Stimulated activated naive CD8-positive, alpha-beta T cell treated with anti-CD3 and anti-CD28 coated beads, Interleukin-15, amount 100 ng/mL, for 72 hours (primary cell): ENCODE measurements around the gene ELP4.
"Not testable (repeated sequence)": the region's sequence is repeated elsewhere in the genome, so short reads cannot be mapped to it uniquely, and the experiment has no call there.

ENCODE experiments used
- ATAC-seq: fragments of 150-1000 bp; cut with Tn5 transposase; 2 replicates; pipeline ENCODE4 v1.10.0; 2021; ENCODE audit warnings: mild to moderate bottlenecking, moderate library complexity
- DNase-seq, 2 donors: peaks; one replicate each; pipeline ENCODE4 v3.0.0; 2021 to 2022
- H3K27ac Mint-ChIP-seq, 2 donors: one replicate each; pipeline ENCODE4 v1.8.0; 2022; ENCODE audit warnings: mild to moderate bottlenecking in 2 of 2, mixed read lengths in 2 of 2, moderate library complexity in 2 of 2
- H3K27me3 Mint-ChIP-seq: one replicate; pipeline ENCODE4 v1.8.0; 2022; ENCODE audit warnings: mixed read lengths
- H3K4me1 Mint-ChIP-seq: one replicate; pipeline ENCODE4 v1.8.0; 2022; ENCODE audit warnings: mild to moderate bottlenecking, mixed read lengths
- H3K4me3 Mint-ChIP-seq, 2 donors: one replicate each; pipeline ENCODE4 v1.8.0; 2022; ENCODE audit warnings: mild to moderate bottlenecking in 2 of 2, mixed read lengths in 2 of 2, moderate library complexity in 1 of 2
- H3K9me3 Mint-ChIP-seq, 2 donors: one replicate each; pipeline ENCODE4 v1.8.0; 2022; ENCODE audit warnings: mixed read lengths in 2 of 2

The ELP4 gene

DNA sequence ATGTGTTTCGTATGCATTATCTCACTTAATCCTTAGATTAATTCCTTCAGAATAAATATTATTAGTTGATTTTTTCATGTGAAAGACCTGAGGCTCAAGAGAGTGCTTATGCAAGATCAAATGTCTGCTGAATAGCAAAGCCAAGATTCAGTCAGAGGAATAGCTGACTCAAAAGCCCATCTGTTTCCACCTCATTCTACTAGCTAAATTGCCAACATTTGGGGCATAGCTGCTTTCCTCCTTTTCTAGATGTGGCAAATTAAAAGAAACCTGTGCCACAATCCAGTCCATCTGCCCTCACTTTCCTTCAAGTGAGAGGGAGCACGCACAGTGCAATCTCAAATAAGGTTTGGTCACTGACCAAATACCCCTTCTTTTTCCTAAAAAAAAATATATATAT is 180.5 kb downstream of the ELP4 start:
- no peak for ATAC-seq
- no peaks in the 10 kb centered on the region for H3K9me3 Mint-ChIP-seq
- no peak overlapping the region for H3K27ac Mint-ChIP-seq
- no peak overlapping the region for H3K4me3 Mint-ChIP-seq
- no peaks in the 10 kb centered on the region for H3K27me3 Mint-ChIP-seq
- DNase-seq, result no peak
- H3K4me1 Mint-ChIP-seq, result peaks cover 10% of the 10 kb centered on the region

DNA sequence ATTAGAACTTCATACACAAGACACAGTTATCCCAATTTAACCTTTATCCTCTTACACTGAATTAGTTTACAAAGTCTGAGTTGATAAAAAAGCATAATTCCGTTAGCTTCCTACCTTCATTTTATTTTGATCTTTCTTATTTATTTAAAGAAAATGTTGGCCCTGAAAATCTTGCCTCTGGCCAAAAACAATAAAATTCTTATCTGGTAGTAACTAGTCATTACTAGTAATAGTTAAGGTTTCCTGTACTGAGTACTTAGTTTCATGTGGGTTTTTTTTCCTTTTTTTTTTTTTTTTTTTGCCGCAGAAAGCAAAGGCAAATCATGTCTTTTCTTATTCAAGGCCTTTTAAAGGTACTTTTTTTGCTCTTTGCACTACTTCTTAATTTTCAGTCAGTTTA is 180.9 kb downstream of the ELP4 start:
- no peak for ATAC-seq
- Mint-ChIP-seq H3K4me1 (peaks cover 10% of the 10 kb centered on the region), H3K27me3 (no peaks in the 10 kb centered on the region), H3K4me3 (no peak overlapping the region), H3K27ac (no peak overlapping the region), H3K9me3 (no peaks in the 10 kb centered on the region)
- no peak for DNase-seq

DNA sequence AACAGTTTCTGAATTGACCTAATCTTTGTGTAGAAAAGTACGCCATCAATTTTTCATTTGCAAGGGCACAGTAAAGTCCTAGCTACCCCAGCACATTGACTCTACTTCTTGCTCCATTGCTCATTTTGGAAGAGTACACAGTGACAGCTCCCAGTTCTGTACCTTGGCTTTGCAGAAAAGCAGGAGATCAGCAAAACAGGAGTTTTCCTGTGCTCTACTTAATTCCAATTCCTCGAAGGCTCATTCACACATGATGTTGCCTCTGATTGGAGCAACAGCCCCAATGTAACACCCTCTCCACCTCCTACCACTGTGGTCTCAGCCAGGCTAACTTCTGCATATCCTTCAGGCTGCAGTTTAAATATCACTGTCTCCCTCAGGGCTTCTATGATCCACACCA is 182.9 kb downstream of the ELP4 start:
- peaks cover 10% of the 10 kb centered on the region for H3K4me1 Mint-ChIP-seq
- H3K27me3 Mint-ChIP-seq, result no peaks in the 10 kb centered on the region
- ATAC-seq (no peak), DNase-seq (no peak)
- no peaks in the 10 kb centered on the region for H3K9me3 Mint-ChIP-seq
- H3K27ac Mint-ChIP-seq, result no peak overlapping the region
- H3K4me3 Mint-ChIP-seq, result no peak overlapping the region

DNA sequence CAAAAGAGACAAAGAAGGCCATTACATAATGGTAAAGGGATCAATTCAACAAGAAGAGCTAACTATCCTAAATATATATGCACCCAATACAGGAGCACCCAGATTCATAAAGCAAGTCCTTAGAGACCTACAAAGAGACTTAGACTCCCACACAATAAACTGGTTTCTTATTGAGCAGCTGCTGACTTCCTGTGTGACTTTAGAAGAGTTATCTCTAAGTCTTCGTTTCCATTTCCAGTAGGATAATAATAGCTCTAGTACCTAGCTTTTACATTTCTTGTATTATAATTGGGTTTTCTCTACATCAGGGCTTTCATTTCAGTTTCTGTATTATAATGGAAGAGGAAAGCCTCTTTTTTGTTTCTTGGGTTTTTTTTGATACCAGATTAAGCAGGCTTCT is 187.5 kb downstream of the ELP4 start:
- ATAC-seq, H3K4me3 Mint-ChIP-seq, DNase-seq, H3K27ac Mint-ChIP-seq, H3K9me3 Mint-ChIP-seq, H3K27me3 Mint-ChIP-seq, H3K4me1 Mint-ChIP-seq: not testable (repeated sequence)

DNA sequence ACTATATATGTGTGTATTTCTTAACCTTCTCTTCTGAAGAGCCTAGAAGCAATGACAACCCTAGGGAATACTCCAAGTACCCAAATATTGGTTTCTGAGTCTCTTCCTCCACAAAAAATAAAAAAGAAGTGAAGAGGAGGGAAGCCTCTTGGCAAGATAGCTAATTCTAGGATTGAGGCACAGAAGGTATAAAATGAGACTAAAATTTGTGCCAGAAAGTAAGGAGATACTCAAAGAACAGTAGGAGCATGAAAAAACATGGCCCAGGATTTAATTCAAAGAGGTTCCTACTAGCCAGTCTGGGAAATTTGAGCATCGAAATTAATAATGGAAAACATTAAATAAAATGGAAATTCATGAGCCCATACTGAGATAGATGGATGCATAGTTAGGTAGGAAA is 189.5 kb downstream of the ELP4 start:
- no peak for ATAC-seq

DNA sequence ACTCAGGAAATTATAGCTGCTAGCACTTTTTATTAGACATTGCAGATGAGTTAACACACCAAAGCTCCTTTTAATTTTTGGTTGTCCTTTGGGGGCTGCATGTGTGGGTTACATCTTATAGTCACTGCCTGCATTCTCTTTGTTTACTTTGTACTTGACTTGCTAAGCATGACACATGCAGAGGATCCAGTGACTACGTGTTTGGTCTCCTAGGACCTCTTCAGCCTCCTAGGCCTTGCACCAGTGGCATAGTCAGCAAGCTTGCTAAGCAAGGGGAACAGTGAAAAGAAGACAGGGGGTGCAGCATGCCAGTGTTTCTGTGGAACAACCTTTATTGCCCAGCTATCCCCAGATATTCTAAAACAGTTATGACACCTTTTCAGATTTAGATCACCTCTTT is 193.4 kb downstream of the ELP4 start:
- no peak overlapping the region for H3K4me3 Mint-ChIP-seq
- H3K4me1 Mint-ChIP-seq, result no peaks in the 10 kb centered on the region
- H3K9me3 Mint-ChIP-seq, result peaks cover 0 to 3% of the 10 kb centered on the region in 2 donors
- DNase-seq, result no peak
- no peak for ATAC-seq
- H3K27ac Mint-ChIP-seq, result no peak overlapping the region
- H3K27me3 Mint-ChIP-seq, result no peaks in the 10 kb centered on the region

More for the DNA sequence above, 189.5 kb downstream of the ELP4 start:
- Mint-ChIP-seq H3K27ac (no peak overlapping the region), H3K4me1 (no peaks in the 10 kb centered on the region), H3K4me3 (no peak overlapping the region), H3K27me3 (no peaks in the 10 kb centered on the region), H3K9me3 (peaks cover 0 to 3% of the 10 kb centered on the region in 2 donors)
- no peak for DNase-seq

DNA sequence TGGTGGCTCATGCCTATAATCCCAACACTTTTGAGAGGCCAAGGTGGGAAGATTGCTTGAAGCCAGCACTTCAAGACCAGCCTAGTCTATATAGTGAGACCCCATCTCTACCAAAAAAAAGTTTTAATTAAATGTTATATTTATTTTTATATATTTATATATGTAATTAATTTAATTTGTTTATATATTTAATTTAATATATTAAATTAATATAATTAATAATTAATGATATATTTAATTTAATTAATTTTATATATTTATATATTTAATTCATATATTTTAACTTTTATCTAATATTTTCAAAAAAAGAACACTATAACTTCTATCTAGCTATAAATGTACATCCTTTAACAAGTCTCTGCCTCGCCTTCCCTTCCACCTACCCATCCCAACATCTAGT is 196.8 kb downstream of the ELP4 start:
- H3K9me3 Mint-ChIP-seq, result no peaks in the 10 kb centered on the region
- no peaks in the 10 kb centered on the region for H3K27me3 Mint-ChIP-seq
- ATAC-seq (no peak), DNase-seq (no peak)
- H3K27ac Mint-ChIP-seq, result no peak overlapping the region
- H3K4me3 Mint-ChIP-seq, result no peak overlapping the region
- H3K4me1 Mint-ChIP-seq, result no peaks in the 10 kb centered on the region

DNA sequence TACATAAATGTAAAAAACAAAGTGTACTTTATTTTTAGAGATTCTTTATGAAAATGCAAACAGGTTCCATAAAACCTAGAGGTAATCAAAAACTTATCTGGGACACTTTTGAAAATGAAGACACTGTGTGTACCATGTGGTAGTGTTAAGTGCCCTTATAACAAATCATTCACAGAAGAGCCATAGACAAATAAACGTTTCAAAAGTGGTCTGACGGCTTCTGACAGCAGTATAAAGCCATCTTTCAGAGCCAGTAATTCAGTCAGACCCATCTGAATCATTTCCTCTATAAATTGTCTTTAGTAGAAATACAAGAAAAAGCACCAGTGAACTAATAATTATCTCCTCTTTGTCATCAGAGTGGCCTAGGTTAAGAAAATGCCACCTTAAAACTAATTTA is 201.6 kb downstream of the ELP4 start:
- no peak overlapping the region for H3K27ac Mint-ChIP-seq
- DNase-seq, result no peak
- no peak overlapping the region for H3K4me3 Mint-ChIP-seq
- no peaks in the 10 kb centered on the region for H3K4me1 Mint-ChIP-seq
- ATAC-seq, result no peak
- H3K27me3 Mint-ChIP-seq, result no peaks in the 10 kb centered on the region
- no peaks in the 10 kb centered on the region for H3K9me3 Mint-ChIP-seq

DNA sequence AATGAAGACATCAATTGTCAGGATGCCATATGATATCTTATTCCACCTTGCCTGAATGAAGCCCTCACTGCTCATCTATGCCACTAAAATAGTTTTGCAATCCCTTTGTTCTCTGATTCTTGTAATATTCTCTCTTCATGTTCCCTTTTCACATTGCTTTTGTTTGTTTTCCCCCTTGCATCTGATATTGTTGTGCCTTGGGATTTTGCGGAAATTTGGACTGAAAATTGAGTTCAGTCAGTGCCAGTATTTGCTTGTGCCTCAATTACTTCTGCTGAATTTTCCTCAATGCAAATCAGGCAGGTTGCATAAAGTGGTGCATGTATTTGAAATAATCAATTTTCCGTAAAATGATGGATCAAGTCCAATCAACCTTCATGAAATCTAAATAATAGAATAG is 203.3 kb downstream of the ELP4 start:
- Mint-ChIP-seq H3K27ac (peak overlapping the region in 1 of 2 donors; percentile 5), H3K27me3 (no peaks in the 10 kb centered on the region)

DNA sequence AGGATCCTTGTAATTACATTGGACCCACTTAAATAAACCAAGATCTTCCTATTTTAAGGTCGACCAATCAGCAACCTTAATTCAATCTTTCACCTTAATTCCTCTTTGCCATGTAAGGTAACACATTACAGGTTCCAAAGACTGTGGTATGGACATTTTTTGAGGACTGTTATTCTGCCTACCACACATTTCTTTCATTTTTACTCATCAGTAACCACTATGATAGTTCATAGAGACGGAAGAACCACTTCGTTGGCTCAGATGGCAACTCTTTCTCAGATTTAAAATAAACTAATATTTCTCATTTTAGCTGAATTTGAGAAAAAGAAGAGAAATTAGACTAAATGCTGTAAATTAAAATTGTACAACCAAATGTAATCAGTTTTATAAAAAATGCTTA is 205.3 kb downstream of the ELP4 start:
- no peaks in the 10 kb centered on the region for H3K9me3 Mint-ChIP-seq
- no peak for DNase-seq
- no peak overlapping the region for H3K27ac Mint-ChIP-seq
- no peak for ATAC-seq
- H3K4me1 Mint-ChIP-seq, result no peaks in the 10 kb centered on the region
- no peak overlapping the region for H3K4me3 Mint-ChIP-seq
- H3K27me3 Mint-ChIP-seq, result no peaks in the 10 kb centered on the region

More for the DNA sequence above, 203.3 kb downstream of the ELP4 start:
- DNase-seq, result no peak
- ATAC-seq, result no peak
- Mint-ChIP-seq H3K4me3 (no peak overlapping the region), H3K4me1 (no peaks in the 10 kb centered on the region), H3K9me3 (no peaks in the 10 kb centered on the region)

DNA sequence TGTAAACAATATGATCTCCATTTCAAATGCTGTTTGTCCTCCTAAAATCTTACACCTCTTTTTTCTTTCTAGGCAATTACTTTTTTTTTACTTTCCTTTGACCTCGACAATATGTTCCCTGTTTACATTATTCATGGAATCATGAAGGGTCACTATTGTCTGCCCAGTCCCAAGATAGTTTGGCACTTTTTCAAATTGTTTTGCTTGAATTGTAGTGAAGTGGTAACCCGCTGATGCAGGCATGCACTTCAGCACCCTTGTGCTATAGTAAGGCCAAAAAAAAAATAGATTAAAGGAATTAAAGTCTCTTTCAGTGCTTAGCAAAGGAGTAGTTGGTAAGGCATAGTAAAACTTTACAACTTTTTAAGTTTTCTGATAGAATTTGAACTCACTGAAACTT is 210.7 kb downstream of the ELP4 start:
- Mint-ChIP-seq H3K4me1 (peaks cover 6% of the 10 kb centered on the region), H3K9me3 (no peaks in the 10 kb centered on the region), H3K4me3 (no peak overlapping the region), H3K27ac (no peak overlapping the region), H3K27me3 (no peaks in the 10 kb centered on the region)
- DNase-seq, result no peak
- no peak for ATAC-seq

DNA sequence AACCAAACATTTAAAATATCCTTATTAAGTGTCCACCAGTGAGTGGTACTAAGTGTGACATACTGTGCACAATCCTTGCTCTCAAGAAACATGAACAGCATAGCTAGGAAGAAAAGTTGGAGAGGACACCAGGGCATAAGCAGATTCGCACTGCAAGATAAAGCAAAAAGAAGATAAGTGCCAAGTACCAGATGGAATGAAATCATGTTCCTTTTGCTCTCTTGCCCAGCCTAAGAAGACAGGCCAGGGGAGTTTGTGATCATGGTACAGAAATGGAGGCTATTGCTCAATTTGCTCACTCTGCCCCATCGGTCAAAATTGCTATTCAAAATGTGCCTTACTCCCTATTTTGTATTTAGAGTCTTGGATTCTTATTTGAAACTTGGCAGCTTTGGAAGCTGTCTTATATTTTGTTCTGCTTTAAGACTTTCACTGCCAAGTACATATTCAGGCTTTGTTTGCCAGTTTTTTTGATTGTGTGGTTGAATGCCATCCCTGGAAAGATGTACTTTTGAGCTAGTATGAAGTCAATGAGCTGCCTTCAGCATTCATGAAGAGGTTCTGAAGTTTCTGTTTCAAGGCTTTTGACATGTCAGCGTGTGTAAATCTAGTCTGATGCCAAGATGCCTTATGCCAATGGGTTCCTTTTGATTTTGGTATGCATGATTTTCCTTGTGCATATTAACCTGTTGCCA is 211.3 kb downstream of the ELP4 start:
- no peak for DNase-seq
- Mint-ChIP-seq H3K27ac (no peak overlapping the region), H3K9me3 (no peaks in the 10 kb centered on the region), H3K4me3 (no peak overlapping the region), H3K27me3 (no peaks in the 10 kb centered on the region), H3K4me1 (peaks cover 6% of the 10 kb centered on the region)
- no peak for ATAC-seq

DNA sequence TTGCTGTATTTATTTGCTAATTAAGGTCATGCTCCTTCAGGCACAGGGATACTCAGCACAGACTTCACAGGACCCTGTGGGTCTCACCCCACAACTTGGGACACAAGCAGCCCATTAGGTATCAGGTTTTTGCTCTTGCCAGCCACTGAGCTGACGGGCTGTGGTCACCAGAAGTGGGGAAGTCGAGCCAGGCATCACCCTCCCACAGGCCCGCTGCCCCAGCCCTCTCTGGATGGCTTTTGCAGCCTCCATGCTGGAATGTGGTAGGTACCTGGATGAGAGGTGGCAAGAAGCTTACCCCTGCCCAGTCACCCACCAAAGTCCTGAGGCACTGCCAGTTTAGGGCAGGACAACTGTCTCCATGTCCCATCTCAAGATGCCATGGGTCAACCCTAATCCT is 213.2 kb downstream of the ELP4 start:
- H3K27ac Mint-ChIP-seq, result no peak overlapping the region
- no peaks in the 10 kb centered on the region for H3K27me3 Mint-ChIP-seq
- DNase-seq, result no peak
- peaks cover 6% of the 10 kb centered on the region for H3K4me1 Mint-ChIP-seq
- no peak overlapping the region for H3K4me3 Mint-ChIP-seq
- no peak for ATAC-seq
- H3K9me3 Mint-ChIP-seq, result no peaks in the 10 kb centered on the region

DNA sequence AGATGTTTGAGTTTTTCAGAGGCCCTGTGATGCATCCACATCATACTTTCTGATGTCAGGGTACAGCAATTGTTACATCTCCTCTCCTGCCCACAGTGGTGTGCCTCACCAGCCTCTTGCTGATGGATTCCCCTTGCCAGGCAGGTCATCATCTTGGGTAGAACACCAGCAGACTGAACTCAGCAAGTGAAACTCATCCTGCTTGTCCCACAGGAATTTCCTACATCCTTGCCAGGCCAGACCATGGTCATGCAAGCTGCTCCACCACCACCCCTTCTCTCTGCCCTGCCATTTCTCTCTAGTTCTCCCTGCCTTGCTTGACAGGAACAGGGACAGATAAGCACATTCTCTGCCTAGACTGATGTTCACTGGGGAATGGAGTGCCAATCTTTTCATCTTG is 215.6 kb downstream of the ELP4 start:
- Mint-ChIP-seq H3K27ac (no peak overlapping the region), H3K27me3 (no peaks in the 10 kb centered on the region), H3K4me1 (peaks cover 6% of the 10 kb centered on the region), H3K9me3 (no peaks in the 10 kb centered on the region), H3K4me3 (no peak overlapping the region)
- no peak for DNase-seq
- ATAC-seq, result no peak

DNA sequence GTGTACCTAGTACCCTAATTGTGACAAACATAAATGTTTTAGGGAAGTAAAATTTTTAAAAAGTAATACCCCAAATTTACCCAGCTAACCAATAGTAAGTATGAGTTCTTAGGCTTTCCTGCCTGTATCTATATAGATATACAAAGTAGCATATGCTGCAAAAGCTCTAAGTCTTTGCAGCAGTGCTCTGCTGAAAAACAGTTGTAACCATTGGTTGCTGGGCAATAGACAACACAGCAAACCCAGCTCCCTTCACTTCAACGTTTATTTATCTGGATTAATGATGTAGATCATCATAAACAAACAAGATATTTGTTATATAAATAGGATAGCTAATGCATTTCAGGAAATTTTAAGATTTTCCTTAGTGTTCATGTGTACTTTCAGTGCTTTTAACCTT is 218.9 kb downstream of the ELP4 start:
- no peak for DNase-seq
- ATAC-seq, result no peak
- peaks cover 12 to 27% of the 10 kb centered on the region in 2 donors for H3K9me3 Mint-ChIP-seq
- no peak overlapping the region for H3K27ac Mint-ChIP-seq
- H3K27me3 Mint-ChIP-seq, result no peaks in the 10 kb centered on the region
- H3K4me1 Mint-ChIP-seq, result no peaks in the 10 kb centered on the region
- no peak overlapping the region for H3K4me3 Mint-ChIP-seq

DNA sequence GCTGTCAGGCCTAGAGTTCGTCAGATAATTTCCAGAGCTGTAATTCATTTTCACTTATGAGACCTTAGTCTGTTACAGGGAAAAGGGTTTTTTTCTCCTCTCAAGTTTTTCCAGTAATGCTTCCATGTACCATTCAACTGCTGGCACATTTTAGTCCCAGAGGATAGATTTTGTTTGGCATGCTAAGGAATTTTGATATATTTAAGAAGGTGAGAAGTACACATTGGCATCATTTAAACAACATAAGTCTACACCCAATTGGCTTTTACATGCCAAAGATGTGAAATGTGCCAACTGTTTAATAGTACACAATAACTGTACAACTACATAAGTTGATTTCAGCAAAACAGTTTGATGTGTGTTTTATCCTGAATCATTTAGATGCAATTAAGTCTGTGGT is 230.6 kb downstream of the ELP4 start:
- Mint-ChIP-seq H3K27ac (no peak overlapping the region), H3K9me3 (peaks cover 18 to 26% of the 10 kb centered on the region in 2 donors)

DNA sequence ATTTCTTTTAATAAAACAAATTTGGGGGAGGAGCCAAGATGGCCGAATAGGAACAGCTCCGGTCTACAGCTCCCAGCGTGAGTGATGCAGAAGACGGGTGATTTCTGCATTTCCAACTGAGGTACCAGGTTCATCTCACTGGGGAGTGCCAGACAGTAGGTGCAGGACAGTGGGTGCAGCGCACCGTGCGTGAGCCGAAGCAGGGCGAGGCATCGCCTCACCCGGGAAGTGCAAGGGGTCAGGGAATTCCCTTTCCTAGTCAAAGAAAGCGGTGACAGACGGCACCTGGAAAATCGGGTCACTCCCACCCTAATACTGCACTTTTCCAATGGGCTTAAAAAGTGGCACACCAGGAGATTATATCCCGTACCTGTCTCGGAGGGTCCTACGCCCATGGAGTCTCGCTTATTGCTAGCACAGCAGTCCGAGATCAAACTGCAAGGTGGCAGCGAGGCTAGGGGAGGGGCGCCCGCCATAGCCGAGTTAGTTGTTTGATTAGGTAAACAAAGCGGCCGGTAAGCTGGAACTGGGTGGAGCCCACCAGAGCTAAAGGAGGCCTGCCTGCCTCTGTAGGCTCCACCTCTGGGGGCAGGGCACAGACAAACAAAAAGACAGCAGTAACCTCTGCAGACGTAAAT is 231.3 kb downstream of the ELP4 start:
- not testable (repeated sequence) for H3K4me3 Mint-ChIP-seq, ATAC-seq, DNase-seq, H3K27me3 Mint-ChIP-seq, H3K4me1 Mint-ChIP-seq
- Mint-ChIP-seq H3K27ac (peak overlapping the region in 1 of 2 donors; percentile 34), H3K9me3 (peaks cover 18 to 26% of the 10 kb centered on the region in 2 donors)

More for the DNA sequence above, 230.6 kb downstream of the ELP4 start:
- no peaks in the 10 kb centered on the region for H3K4me1 Mint-ChIP-seq
- H3K27me3 Mint-ChIP-seq, result no peaks in the 10 kb centered on the region
- no peak overlapping the region for H3K4me3 Mint-ChIP-seq
- ATAC-seq (no peak), DNase-seq (no peak)
